ENCODE results near the gene HECA. TPM values are rescaled to one million over a fixed set of nuclear protein-coding genes. Genes with fewer than 3 reads are reported as not detected.
A peak's percentile ranks its signal among the peaks of the same experiment; 100 is the strongest.

Gene HECA
- total RNA-seq, 1 donor from 2014 or later, result 21.0 TPM

DNA sequence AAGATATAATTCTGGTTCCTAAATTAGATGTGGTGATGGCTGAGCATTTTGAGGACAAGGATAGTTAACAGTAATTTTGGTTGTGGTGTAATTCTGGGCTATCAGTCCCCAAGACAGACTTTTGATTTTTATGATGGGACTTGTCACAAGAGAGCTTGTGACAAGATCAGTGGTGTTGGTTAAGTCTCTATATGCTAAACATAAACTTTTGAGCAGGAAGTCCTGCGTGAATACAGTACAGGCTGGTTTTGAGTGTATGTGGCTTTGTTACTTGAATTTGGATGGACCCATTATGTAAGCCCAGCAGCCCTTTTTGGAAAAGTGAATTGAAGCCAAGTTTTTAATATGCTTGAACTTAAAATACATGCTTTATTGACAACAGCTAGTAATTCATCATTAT, 38.9 kb downstream of the HECA start:
- TF ChIP-seq, protein P1, sequence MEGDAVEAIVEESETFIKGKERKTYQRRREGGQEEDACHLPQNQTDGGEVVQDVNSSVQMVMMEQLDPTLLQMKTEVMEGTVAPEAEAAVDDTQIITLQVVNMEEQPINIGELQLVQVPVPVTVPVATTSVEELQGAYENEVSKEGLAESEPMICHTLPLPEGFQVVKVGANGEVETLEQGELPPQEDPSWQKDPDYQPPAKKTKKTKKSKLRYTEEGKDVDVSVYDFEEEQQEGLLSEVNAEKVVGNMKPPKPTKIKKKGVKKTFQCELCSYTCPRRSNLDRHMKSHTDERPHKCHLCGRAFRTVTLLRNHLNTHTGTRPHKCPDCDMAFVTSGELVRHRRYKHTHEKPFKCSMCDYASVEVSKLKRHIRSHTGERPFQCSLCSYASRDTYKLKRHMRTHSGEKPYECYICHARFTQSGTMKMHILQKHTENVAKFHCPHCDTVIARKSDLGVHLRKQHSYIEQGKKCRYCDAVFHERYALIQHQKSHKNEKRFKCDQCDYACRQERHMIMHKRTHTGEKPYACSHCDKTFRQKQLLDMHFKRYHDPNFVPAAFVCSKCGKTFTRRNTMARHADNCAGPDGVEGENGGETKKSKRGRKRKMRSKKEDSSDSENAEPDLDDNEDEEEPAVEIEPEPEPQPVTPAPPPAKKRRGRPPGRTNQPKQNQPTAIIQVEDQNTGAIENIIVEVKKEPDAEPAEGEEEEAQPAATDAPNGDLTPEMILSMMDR (IDR thresholded peaks at IDR 0.05; ENCODE audit: partially characterized antibody, unreplicated experiment), result no peak
- Mint-ChIP-seq H3K27ac (ENCODE audit: unreplicated experiment) (no peak overlapping the region), H3K4me1 (ENCODE audit: low read depth, unreplicated experiment) (no peaks in the 10 kb centered on the region), H3K9me3 (ENCODE audit: unreplicated experiment) (no peaks in the 10 kb centered on the region), H3K36me3 (ENCODE audit: unreplicated experiment) (no peaks in the 10 kb centered on the region), H3K4me3 (ENCODE audit: unreplicated experiment) (no peak overlapping the region), H3K27me3 (ENCODE audit: unreplicated experiment) (no peaks in the 10 kb centered on the region)
- DNase-seq, result no peak

DNA sequence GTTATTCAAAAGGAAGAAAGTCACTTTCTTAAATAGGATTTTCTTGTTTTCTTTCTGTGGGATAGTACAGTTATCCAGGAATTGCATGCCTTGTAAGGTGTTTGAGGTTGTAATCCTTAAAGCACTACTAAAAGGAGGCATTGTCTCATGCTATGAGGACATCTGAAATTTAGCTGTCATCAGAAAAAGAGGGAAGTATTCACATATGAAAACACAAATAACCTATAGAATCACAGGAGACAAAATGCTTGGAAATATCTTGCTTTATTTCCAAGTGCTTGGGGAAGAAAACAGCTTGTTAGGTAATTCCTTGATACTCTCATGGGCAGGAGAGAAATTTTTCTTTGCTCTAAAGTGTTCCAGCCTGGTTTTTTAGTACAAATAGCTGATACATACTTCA, 40.1 kb downstream of the HECA start:
- Mint-ChIP-seq H3K36me3 (ENCODE audit: unreplicated experiment) (no peaks in the 10 kb centered on the region), H3K27ac (ENCODE audit: unreplicated experiment) (no peak overlapping the region), H3K4me3 (ENCODE audit: unreplicated experiment) (no peak overlapping the region), H3K4me1 (ENCODE audit: low read depth, unreplicated experiment) (no peaks in the 10 kb centered on the region), H3K27me3 (ENCODE audit: unreplicated experiment) (no peaks in the 10 kb centered on the region), H3K9me3 (ENCODE audit: unreplicated experiment) (no peaks in the 10 kb centered on the region)
- no peak for DNase-seq
- TF ChIP-seq, protein P1 (IDR thresholded peaks at IDR 0.05; ENCODE audit: partially characterized antibody, unreplicated experiment), result no peak

DNA sequence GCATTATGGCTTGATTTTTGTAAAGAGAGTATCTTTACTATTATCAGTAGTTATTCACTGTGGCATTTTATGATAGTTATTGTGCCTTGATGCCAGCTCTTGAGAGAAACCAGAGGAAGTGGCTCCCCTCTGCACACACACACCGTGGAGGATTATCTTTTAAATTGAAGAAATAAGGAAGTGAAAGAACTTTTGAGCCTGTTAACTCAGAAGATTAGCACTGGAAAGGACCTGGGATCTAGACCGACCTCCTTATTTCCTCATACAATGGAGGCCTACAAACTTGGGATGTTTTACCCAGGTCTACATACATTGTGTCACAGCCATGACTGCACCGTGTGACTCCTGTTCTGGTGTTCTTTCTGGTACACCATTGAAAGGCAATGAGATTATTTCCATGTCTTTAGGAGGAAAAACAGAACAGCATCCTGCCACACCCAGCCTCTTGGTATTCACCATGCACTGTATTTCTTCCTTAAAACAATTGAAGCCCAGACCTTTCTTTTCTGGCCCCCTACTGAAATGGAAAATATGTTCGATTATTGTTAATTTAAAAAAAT, 40.6 kb downstream of the HECA start:
- peaks cover 2% of the 10 kb centered on the region for H3K27me3 Mint-ChIP-seq (ENCODE audit: unreplicated experiment)
- no peak for DNase-seq
- H3K4me1 Mint-ChIP-seq (ENCODE audit: low read depth, unreplicated experiment), result no peaks in the 10 kb centered on the region
- TF ChIP-seq, protein P1 (IDR thresholded peaks at IDR 0.05; ENCODE audit: partially characterized antibody, unreplicated experiment), result no peak
- H3K4me3 Mint-ChIP-seq (ENCODE audit: unreplicated experiment), result no peak overlapping the region
- no peak overlapping the region for H3K27ac Mint-ChIP-seq (ENCODE audit: unreplicated experiment)
- H3K9me3 Mint-ChIP-seq (ENCODE audit: unreplicated experiment), result no peaks in the 10 kb centered on the region
- H3K36me3 Mint-ChIP-seq (ENCODE audit: unreplicated experiment), result no peaks in the 10 kb centered on the region

- no peak overlapping the region for H3K4me3 Mint-ChIP-seq (ENCODE audit: unreplicated experiment)
- H3K27ac Mint-ChIP-seq (ENCODE audit: unreplicated experiment), result no peak overlapping the region
- no peaks in the 10 kb centered on the region for H3K36me3 Mint-ChIP-seq (ENCODE audit: unreplicated experiment)
- TF ChIP-seq, protein P1 (IDR thresholded peaks at IDR 0.05; ENCODE audit: partially characterized antibody, unreplicated experiment), result no peak
- peaks cover 5% of the 10 kb centered on the region for H3K27me3 Mint-ChIP-seq (ENCODE audit: unreplicated experiment)
- peaks cover 2% of the 10 kb centered on the region for H3K9me3 Mint-ChIP-seq (ENCODE audit: unreplicated experiment)
- DNase-seq, result no peak
- H3K4me1 Mint-ChIP-seq (ENCODE audit: low read depth, unreplicated experiment), result peaks cover 2% of the 10 kb centered on the region
These were observed 46.4 kb downstream of the HECA start for GRCh38 chr6:139181236-139181635.

GRCh38 chr6:139184047-139184446, 49.2 kb downstream of the HECA start:
- TF ChIP-seq, protein P1 (IDR thresholded peaks at IDR 0.05; ENCODE audit: partially characterized antibody, unreplicated experiment), result no peak
- DNase-seq, result no peak
- peaks cover 18% of the 10 kb centered on the region for H3K4me1 Mint-ChIP-seq (ENCODE audit: low read depth, unreplicated experiment)
- peaks cover 7% of the 10 kb centered on the region for H3K9me3 Mint-ChIP-seq (ENCODE audit: unreplicated experiment)
- peaks cover 7% of the 10 kb centered on the region for H3K27me3 Mint-ChIP-seq (ENCODE audit: unreplicated experiment)
- peak overlapping the region; percentile 29 for H3K27ac Mint-ChIP-seq (ENCODE audit: unreplicated experiment)
- H3K36me3 Mint-ChIP-seq (ENCODE audit: unreplicated experiment), result no peaks in the 10 kb centered on the region
- no peak overlapping the region for H3K4me3 Mint-ChIP-seq (ENCODE audit: unreplicated experiment)
